OCI-LY3 (cell line): ENCODE measurements around the gene RNF38.
A peak's percentile ranks its signal among the peaks of the same experiment; 100 is the strongest.

Source experiments
- H2AFZ ChIP-seq: fragments of 200-600, 300-600 bp; shearing (Covaris generic); 2 replicates; pipeline ENCODE4 v1.6.0; 2014; ENCODE audit warnings: antibody characterized with exemption, low read depth, low read length
- H3K27ac ChIP-seq: fragments of 200-600, 300-600 bp; sonication (generic); 2 replicates; pipeline ENCODE4 v1.5.1; 2014; ENCODE audit warnings: mild to moderate bottlenecking, low read length, moderate library complexity, mixed read lengths
- H3K27me3 ChIP-seq: fragments of 200-600, 300-600 bp; sonication (generic); 2 replicates; pipeline ENCODE4 v1.6.1; 2014; ENCODE audit warnings: low read depth, low read length, mixed read lengths
- H3K36me3 ChIP-seq: fragments of 200-600, 300-600 bp; sonication (generic); replicated peaks from 2 replicates; pipeline ENCODE3; 2014; ENCODE audit warnings: low read depth, low read length, mixed read lengths
- H3K4me1 ChIP-seq: fragments of 300-600, 200-600 bp; sonication (generic); 2 replicates; pipeline ENCODE4 v1.6.1; 2014; ENCODE audit warnings: low read length, mixed read lengths
- H3K4me2 ChIP-seq: fragments of 200-600, 300-600 bp; sonication (generic); 2 replicates; pipeline ENCODE4 v1.6.1; 2014; ENCODE audit warnings: low read length, mixed read lengths
- H3K4me3 ChIP-seq: fragments of 300-600, 200-600 bp; sonication (generic); 2 replicates; pipeline ENCODE4 v1.5.1; 2014; ENCODE audit warnings: antibody characterized with exemption, mild to moderate bottlenecking, low read length, moderate library complexity
- H3K79me2 ChIP-seq: fragments of 300-600, 200-600 bp; shearing (Covaris generic); 2 replicates; pipeline ENCODE4 v1.6.1; 2014; ENCODE audit warnings: mild to moderate bottlenecking, low read length, mixed read lengths
- H3K9ac ChIP-seq: fragments of 300-600, 200-600 bp; shearing (Covaris generic); 2 replicates; pipeline ENCODE4 v1.6.0; 2014; ENCODE audit warnings: mild to moderate bottlenecking, low read length, moderate library complexity
- H3K9me3 ChIP-seq: fragments of 200-600, 300-600 bp; shearing (Covaris generic); 2 replicates; pipeline ENCODE4 v1.6.1; 2014; ENCODE audit warnings: low read length, mixed read lengths; ENCODE audit not compliant: insufficient read depth
- H4K20me1 ChIP-seq: fragments of 200-600, 300-600 bp; sonication (generic); 2 replicates; pipeline ENCODE4 v1.6.1; 2016; ENCODE audit warnings: low read length, mixed read lengths; ENCODE audit not compliant: insufficient read depth
- CTCF ChIP-seq: fragments of 200-600, 300-600 bp; sonication (generic); IDR thresholded peaks from 2 replicates; pipeline ENCODE4 v1.5.1; 2014; ENCODE audit warnings: antibody characterized with exemption, low read length, low read depth
- EZH2phosphoT487 ChIP-seq: fragments of 200-600 bp; shearing (Covaris generic); IDR thresholded peaks from 2 replicates; pipeline ENCODE4 v1.6.1; 2018; ENCODE audit warnings: antibody characterized with exemption, mixed run types, low read depth

The RNF38 gene

GRCh38 chr9:36336131-36336907 lies 63.8 kb downstream of the RNF38 start:
- H3K36me3 ChIP-seq = peaks cover 42% of the 10 kb centered on the region
- no peak overlapping the region for H3K27ac ChIP-seq
- no peak overlapping the region for H3K9ac ChIP-seq
- no peaks in the 10 kb centered on the region for H3K79me2 ChIP-seq
- H3K4me1 ChIP-seq = no peaks in the 10 kb centered on the region
- H3K4me3 ChIP-seq = no peak overlapping the region
- no peaks in the 10 kb centered on the region for H3K27me3 ChIP-seq
- TF ChIP-seq EZH2phosphoT487 (no peak), CTCF (no peak)
- H3K9me3 ChIP-seq = no peaks in the 10 kb centered on the region
- no peak overlapping the region for H3K4me2 ChIP-seq
- H2AFZ ChIP-seq = no peak overlapping the region
- H4K20me1 ChIP-seq = no peaks in the 10 kb centered on the region

- Histone ChIP-seq H3K4me1 (no peaks in the 10 kb centered on the region), H3K9ac (no peak overlapping the region), H3K4me2 (no peak overlapping the region), H3K4me3 (no peak overlapping the region), H4K20me1 (no peaks in the 10 kb centered on the region), H3K9me3 (no peaks in the 10 kb centered on the region), H3K27me3 (no peaks in the 10 kb centered on the region), H3K36me3 (peaks cover 7% of the 10 kb centered on the region), H2AFZ (no peak overlapping the region), H3K27ac (no peak overlapping the region), H3K79me2 (no peaks in the 10 kb centered on the region)
- no peak for TF ChIP-seq CTCF
- no peak for TF ChIP-seq EZH2phosphoT487
Observed at GRCh38 chr9:36332006-36332405, 68.1 kb downstream of the RNF38 start.

GRCh38 chr9:36328798-36329411 lies 71.2 kb downstream of the RNF38 start:
- H3K36me3 ChIP-seq = no peaks in the 10 kb centered on the region
- H3K4me1 ChIP-seq = peaks cover 7% of the 10 kb centered on the region
- no peaks in the 10 kb centered on the region for H4K20me1 ChIP-seq
- no peaks in the 10 kb centered on the region for H3K27me3 ChIP-seq
- H3K79me2 ChIP-seq = no peaks in the 10 kb centered on the region
- no peak overlapping the region for H3K27ac ChIP-seq
- no peak overlapping the region for H3K9ac ChIP-seq
- no peaks in the 10 kb centered on the region for H3K9me3 ChIP-seq
- H3K4me2 ChIP-seq = peak overlapping the region; percentile 44; the same call in 1 of the 2 replicates
- no peak overlapping the region for H3K4me3 ChIP-seq
- H2AFZ ChIP-seq = no peak overlapping the region
- TF ChIP-seq EZH2phosphoT487 (no peak), CTCF (peak; percentile 91)

GRCh38 chr9:36325081-36325828 lies 74.8 kb downstream of the RNF38 start:
- Histone ChIP-seq H3K36me3 (no peaks in the 10 kb centered on the region), H4K20me1 (no peaks in the 10 kb centered on the region), H3K79me2 (no peaks in the 10 kb centered on the region), H3K4me3 (no peak overlapping the region), H3K9me3 (no peaks in the 10 kb centered on the region), H3K27ac (no peak overlapping the region), H3K4me1 (peaks cover 12% of the 10 kb centered on the region), H2AFZ (no peak overlapping the region), H3K4me2 (no peak overlapping the region), H3K27me3 (no peaks in the 10 kb centered on the region), H3K9ac (no peak overlapping the region)
- TF ChIP-seq CTCF = no peak
- no peak for TF ChIP-seq EZH2phosphoT487
